ENCODE results near the gene CADM1. TPM values are rescaled to one million over a fixed set of nuclear protein-coding genes. Genes with fewer than 3 reads are reported as not detected.

CADM1 gene
- total and polyA plus RNA-seq, 9 of the 15 experiments (the other 6 are each of a cell fraction or from before 2014, with no cell fraction given), result 0.42 TPM; not detected in 8

- H3K4me2 ChIP-seq (ENCODE audit: insufficient read depth, low read length), result no peak overlapping the region
- peaks cover 0 to 8% of the 10 kb centered on the region in 2 experiments; a peak in 1 of 5 replicates for H3K27me3 ChIP-seq (ENCODE audit: control insufficient read depth in 2 of 2, insufficient read depth in 2 of 2, low read length in 2 of 2)
- FAIRE-seq (no peak), DNase-seq (ENCODE audit: extremely low read depth in 1 of 4, low spot score in 3 of 4) (no peak), ATAC-seq (no peak)
- intact Hi-C loops (cut with micrococcal nuclease), result no loop called here
- TF ChIP-seq NFE2L1 (tag; IDR thresholded peaks at IDR 0.05; ENCODE audit: borderline replicate concordance, low read depth) (no peak), DPF2 (IDR thresholded peaks at IDR 0.05) (no peak), ZFP91 (CRISPR knock-in tag; IDR thresholded peaks at IDR 0.05) (no peak), ZNF609 (CRISPR knock-in tag; IDR thresholded peaks at IDR 0.05; ENCODE audit: borderline replicate concordance) (no peak), THRB (CRISPR knock-in tag; conservative IDR thresholded peaks at IDR 0.05) (no peak), ZNF717 (CRISPR knock-in tag; IDR thresholded peaks at IDR 0.05) (no peak), TARDBP (IDR thresholded peaks at IDR 0.05) (no peak), TFE3 (CRISPR knock-in tag; IDR thresholded peaks at IDR 0.05) (no peak), GTF2B (IDR thresholded peaks at IDR 0.05; ENCODE audit: extremely low read depth, insufficient read length) (no peak)
- ChIA-PET POLR2A (no interaction called here), CTCF (ENCODE audit: low intra/inter-chr PET ratio) (no interaction called here)
- H3K9me3 ChIP-seq (replicated peaks; ENCODE audit: control insufficient read depth, insufficient read depth, low read depth, low read length), result no peaks in the 10 kb centered on the region
- no peaks in the 10 kb centered on the region for H3K79me2 ChIP-seq (ENCODE audit: control insufficient read depth, insufficient read depth, low read length)
- 0% methylated on average over 4 of the region's 4 CpGs for WGBS (ENCODE audit: insufficient coverage, low coverage, missing lambda C conversion rate)
- 0 out of 2 replicates have a peak, but pooled peaks cover 5% of the 10 kb centered on the region for H4K20me1 ChIP-seq (replicated peaks; ENCODE audit: control insufficient read depth, insufficient read depth, low read length)
- H2AFZ ChIP-seq (ENCODE audit: low read depth, low read length), result no peak overlapping the region
- H3K27ac ChIP-seq (ENCODE audit: extremely low read depth, low read depth, low read length), result no peak overlapping the region
- BruUV-seq (replicated peaks), result no TSS peak
- H3K9me1 ChIP-seq (ENCODE audit: control insufficient read depth, insufficient read depth, low read length), result no peaks in the 10 kb centered on the region
- no peaks in the 10 kb centered on the region for H3K4me1 ChIP-seq (replicated peaks in 1 of 2; ENCODE audit: control insufficient read depth in 2 of 2, insufficient read depth in 2 of 2, low read length in 2 of 2)
- in situ Hi-C loops (cut with MboI), result no loop called here
- no peak overlapping the region for H3K9ac ChIP-seq (ENCODE audit: insufficient read depth in 1 of 2, low read depth in 2 of 2, low read length in 2 of 2)
- no peak overlapping the region for H3K4me3 ChIP-seq
- no peaks in the 10 kb centered on the region for H3K36me3 ChIP-seq (ENCODE audit: control insufficient read depth, insufficient read depth, low read length)
These were observed 318.7 kb downstream of the CADM1 start for GRCh38 chr11:115185507-115185906.

All from K562 (cell line).